GM19025 (cell line): ENCODE results near the gene GABRG3.

Source experiments
- ATAC-seq: cut with Tn5 transposase; IDR thresholded peaks from one replicate; pipeline ENCODE4 v1.9.1; 2021; ENCODE audit warnings: mild to moderate bottlenecking, low read depth, moderate library complexity; ENCODE audit not compliant: unreplicated experiment

GABRG3 gene

DNA sequence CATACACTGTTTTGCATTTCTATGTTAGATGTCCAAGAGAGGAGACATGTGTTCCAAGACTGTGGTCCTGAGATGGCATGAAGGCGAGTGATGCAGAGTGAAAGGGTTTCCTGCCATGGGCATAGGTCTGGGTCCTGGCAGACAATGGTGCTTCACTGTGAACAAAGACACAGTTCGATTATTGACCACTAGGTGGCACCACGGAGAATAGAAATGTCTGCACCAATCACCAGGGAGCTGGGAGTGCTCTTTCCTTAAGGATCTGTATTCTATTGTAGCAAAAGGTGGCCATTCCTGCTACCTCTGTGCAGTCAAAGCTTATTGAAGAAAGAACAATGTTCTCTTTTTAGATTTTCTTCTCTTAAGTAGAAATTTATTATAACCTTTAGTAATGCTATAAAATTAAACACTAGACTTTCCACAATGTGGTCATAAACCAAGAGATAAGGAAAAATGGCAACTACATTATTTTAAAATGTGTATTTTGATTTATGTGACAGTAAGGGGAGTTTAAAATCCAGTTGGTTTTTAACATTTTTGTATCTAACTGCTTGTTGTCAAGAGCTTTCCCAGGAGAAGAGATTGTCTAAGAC lies 88.7 kb downstream of the GABRG3 start:
- ATAC-seq: no peak

DNA sequence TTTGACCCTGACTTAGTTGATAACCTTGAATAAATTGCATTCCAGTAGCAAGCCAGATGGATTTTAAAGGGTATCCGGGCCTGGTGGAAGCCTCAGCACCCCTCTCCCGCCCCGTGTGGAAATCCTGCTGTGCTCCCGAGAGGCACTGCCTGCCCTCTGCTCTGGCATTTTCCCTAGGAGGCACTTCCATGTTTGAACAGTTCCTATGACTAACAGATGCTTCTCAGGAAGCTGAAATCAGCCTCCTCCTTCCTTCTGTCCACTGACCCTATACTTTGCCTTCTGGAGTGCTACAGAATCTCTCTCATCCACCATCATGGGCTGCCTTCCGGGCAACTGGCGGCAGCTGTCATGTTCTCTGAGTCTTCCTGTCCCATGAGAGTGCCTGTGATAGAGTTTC lies 90.8 kb downstream of the GABRG3 start:
- no peak for ATAC-seq

DNA sequence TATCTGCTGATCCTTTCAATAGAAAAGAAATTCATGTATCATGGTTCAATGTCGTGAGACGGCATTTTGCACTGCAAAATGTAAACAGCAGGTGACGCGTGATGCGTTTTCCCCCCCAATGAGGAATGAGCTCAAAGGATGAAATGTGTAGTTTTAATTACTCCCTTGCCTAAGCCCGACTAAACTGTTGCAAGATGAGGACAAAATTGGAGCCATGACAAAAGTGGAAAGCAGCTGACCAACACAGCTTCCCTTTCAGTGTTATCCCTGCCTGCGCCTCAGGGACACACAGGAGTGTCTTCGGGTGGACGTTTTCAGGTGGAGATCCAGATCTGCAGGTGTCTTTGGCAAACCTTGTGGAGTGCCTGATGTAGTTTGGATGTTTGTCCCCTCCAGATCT lies 92.0 kb downstream of the GABRG3 start:
- no peak for ATAC-seq

DNA sequence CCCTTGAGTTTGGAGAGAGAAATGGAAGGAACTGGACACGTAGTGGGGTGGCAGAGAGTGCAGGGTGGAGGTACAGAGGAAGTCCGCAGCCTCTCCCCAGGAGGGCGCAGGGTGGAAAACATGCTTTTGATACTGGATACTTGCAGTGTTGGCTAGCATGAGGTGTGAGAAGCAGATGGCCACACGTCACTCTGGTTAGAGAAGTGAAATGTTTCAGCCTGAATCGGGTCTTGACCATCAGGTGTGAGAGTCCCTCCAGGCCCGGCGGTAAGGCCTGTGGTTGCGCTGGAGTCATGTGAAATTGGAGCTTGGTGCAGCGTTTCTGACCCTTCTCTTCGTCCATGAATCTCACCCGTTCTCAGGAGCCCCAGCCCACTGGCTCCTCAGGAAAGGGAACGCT lies 93.1 kb downstream of the GABRG3 start:
- no peak for ATAC-seq

DNA sequence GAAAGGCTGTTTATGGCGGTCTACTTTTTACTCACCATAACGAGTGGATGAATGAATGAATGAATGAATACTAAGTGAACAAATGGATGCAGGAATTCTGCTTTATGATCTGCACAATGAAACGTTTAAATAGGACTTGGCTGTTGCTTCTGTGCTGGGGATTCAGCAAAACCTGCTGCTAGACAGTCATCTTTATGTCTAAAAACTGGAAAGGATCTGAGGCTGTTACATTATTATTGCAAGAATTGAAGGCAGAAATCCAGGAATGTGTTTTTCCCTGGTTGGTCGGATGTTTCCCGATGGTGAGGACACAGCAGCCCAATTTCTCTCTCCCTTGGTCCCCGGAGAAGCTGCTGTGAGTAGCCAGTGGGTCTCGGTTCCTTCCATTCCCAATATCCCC lies 94.2 kb downstream of the GABRG3 start:
- no peak for ATAC-seq

DNA sequence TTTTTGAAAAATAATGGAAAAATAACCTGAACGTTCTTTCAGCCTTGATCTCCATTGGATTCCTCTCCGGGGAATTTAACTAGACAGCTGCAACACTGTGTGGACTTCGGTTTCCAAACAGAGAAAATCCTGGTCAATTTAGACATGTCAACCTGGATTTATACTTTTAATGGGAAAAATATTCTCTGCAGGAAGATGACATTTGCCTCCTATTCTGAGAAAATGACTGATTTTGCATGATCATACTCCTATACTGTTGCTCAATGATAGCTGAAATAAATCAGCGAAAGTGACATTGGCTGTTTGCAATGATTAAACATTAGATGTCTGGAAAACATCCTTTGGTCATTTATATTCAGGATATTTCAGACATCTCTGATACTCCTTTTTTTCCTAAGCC lies 94.8 kb downstream of the GABRG3 start:
- ATAC-seq: no peak

DNA sequence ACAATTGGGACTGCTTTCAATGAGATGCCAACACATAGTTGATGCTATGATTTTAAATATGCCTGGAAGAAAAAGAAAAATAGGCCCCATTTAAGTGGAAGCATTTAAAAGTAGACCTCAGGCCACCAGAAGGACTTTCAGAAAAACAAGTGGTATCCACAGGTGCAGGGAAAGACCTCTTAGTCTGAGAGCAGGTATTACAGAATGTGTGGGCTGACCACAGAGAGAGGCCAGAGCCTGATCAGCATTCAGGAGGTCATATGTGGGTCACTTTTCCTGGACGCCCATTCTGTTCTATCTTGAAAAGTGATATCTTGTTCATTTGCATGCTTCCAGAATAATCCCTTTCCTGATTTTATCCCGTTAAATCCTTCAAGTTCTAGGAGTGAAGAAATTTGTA lies 95.5 kb downstream of the GABRG3 start:
- ATAC-seq: no peak

DNA sequence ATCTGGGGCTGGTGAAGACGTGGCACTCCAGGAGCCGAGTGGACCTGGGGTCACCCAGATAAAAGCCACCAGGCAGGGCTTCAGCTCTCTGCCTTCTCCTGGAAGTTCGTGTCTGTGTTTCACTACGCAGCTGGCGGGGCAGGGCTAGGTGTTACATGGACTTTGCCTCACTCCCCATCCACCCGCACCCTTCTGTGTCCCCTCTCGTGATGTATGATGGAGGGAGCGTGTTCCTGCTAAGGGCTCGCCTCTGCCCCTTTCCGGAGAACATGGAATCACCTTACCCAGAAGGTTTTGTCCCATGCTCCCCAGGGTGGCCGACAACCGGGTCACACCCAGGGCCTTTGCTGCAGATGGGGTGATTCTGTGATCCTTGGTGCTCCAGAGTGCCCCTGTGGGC lies 96.2 kb downstream of the GABRG3 start:
- ATAC-seq: no peak

DNA sequence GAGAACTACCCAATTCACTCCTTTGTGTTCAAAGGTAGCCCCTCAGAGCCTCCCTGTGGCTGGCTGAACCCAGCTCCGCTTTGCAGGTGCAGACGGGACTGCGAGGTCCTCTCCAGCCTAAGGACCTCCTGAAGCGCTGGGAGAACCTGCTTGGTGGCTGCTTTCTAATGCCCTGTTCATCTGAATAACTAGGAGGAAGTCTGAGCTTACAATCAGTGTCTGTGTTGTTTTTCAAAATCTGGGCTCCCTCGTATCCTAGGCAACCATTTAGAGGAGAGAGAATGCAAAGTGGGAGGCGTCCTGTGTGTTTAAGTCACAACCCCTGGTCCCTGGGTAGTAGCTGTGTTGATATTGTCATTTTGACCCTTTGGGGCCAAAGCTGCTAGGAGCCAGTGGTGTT lies 99.9 kb downstream of the GABRG3 start:
- no peak for ATAC-seq

DNA sequence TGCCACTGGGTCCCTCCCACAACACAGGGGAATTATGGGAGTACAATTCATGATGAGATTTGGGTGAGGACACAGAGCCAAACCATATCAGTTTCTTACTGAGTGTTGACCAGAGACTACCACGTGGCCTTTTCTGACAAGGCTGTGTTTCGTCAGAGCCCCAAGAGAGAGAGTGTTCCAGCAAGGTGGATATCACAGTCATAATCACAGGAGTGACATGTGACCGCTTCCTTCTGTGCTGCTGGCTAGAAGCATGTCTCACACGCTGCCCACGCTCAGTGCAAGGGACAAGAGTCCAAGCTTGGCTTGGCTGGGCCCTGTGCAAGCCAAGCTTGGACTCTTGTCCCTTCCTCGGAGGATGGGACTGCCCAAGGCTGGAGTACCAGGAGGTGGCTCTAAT lies 103.2 kb downstream of the GABRG3 start:
- no peak for ATAC-seq

DNA sequence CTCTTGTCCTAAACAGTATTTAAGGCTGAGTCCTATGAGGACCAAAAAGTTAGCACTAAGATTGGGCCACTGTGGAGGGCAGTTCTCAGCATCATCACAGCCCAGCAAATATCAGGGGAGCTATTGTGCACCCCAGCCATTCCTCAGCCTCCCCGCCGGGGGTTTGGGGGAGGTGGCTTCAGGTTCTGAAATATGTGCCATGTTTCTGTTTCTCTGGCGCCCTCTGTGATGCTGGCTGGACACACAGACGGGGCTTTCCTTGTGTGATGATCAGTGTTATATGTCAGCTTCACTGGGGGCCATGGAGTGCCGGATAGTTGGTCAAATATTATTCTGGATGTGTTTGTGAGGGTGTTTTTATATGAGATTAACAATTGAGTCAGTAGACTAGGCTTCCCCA lies 106.8 kb downstream of the GABRG3 start:
- no peak for ATAC-seq

DNA sequence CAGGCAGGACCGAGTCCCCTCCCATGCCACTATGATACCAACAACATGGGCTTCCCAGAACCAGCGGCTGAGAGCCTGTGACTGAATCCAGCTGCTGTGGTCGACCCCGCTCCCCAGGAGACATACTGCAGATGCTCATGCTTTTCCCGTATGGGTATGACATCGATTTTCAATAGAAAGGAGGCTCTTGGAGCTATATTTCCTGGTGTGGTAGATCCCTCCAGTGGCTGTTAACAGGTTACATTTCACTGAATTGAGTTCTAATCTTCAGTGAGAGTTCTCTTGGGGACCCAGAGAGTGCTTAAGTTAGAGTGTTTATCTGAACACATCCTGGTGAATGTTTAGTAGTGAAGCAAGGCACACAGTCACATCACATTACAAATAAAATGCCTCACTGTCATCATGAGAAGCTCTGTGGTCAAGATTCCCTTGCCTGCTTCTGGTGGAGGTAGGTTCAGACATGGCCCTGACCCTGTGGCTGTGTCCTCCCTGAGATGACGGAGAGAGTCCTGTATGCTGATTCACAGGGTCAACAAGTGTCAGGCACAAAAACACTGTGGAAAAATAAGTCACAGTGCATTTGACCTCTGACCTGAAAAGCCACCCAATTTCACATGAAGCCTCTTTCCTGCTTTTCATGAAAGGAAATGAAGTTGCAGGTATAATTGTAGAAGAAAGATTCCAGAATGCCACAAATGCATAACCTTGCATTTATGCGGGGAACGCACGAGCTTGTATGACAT lies 110.9 kb downstream of the GABRG3 start:
- ATAC-seq: no peak

DNA sequence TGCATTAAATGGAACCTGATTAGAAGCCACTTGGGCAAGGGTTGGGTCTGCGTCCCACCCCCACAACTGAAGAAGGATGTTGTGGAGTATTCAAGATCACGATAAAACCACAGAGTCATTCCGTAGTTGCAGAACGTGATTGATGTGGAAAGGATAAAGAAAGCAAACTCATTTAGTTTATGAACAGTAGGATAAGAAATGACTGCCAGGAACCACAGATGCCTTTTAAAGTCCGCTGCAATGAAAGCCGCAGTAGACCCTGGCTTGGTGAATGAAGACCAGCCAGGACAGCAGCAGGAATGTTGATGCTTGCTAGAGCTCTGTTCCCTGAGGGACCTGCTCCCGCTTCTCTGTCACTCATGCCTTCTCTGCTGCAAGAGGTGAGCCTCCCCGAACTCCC lies 111.5 kb downstream of the GABRG3 start:
- no peak for ATAC-seq

DNA sequence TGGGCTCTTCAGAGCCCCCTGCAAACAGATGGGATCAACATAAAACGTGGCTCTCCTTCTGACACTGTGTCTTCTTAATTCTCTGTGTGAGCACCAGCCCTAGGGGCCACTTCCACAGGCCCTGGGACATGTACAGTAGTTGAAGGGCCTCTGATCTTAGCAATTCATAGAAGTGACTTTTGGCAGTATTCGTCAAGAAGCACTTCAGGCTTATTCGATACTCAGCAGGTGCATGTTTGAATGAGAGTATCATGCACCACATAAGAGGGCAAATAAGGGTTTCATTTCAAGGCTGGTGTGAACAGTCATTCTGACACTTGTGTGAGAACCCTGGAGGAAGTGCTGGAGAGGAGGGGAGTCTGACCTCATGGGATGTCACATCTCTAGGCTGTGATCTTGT lies 113.9 kb downstream of the GABRG3 start:
- no peak for ATAC-seq

DNA sequence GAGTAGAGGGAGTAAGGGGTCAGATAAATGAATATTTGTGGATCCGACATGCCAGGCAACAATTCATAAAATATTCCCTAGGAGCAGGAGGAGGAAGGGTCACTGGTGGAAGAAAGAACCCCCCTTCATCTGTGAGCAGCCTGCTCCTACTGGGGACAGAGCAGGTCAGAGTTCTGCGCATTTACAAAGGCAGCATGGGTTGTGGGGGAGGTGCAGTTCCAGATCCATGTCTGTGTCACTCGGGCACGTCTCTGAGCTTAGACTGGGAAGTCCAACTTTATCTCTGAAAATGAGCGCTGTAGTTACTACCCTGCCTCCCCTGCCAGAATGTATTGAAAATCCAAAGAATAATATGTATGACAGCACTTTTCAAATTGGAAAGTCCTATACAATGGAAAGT lies 115.2 kb downstream of the GABRG3 start:
- ATAC-seq: no peak

DNA sequence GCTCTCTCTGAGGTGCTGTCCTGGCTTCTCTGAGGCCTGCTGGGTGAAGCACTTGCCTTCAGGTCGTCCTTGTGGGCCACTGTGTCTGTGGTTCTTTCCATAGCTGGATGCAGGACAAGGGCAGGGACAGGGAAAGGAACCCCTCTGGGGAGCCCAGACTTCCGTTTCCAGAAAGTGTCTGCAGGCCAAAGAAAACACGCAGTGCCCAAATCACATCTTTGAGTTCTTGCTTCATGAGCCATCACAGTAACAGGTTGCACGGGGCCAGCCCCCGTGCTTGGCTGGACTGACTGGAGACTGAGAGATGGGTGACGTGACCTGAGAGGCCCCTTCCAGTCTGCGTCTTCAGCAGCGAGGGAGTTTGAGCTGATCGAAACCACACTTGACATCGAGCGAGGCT lies 115.8 kb downstream of the GABRG3 start:
- no peak for ATAC-seq

DNA sequence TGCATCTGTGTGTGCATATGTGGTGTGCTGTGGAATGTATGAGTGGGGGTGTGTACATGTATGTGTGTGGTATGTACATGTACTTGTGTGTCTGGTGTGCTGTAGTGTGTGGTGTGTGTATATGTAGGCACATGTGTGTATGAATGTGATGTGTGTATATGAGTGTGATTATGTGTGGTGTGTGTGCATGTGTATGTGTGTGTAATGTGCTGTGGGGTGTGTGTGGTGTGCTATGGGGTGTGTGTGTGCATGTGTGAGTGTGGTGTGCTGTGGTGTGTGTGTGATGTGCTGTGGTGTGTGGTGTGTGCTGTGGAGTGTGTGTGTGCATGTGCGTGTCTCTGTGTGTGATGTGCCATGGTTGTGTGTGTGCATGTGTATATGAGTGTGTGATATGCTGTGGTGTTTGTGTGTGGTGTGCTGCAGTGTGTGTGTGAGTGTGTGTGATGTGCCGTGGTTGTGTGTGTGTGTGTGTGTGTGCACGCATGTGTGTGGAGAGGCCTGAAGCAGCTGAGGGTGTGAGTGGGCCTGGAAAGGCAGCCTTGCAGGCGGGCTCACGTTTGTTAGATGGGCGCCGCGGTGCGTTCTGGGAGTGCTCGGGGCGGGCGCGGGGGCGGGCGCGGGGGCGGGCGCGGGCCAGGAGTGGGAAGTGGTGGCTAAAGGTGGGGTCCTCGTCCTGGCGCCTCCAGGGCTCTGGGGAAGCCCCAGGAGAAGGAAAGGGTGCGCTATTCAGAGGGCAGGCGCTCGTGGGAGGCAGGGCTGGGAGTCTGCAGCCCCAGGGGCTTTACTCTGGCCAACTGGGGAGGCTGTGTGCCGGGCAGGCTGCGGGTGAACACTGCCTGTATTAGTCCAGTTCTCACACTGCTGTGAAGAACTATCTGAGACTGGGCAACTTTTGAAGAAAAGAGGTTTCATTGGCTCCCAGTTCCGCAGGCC lies 116.9 kb downstream of the GABRG3 start:
- ATAC-seq: no peak

DNA sequence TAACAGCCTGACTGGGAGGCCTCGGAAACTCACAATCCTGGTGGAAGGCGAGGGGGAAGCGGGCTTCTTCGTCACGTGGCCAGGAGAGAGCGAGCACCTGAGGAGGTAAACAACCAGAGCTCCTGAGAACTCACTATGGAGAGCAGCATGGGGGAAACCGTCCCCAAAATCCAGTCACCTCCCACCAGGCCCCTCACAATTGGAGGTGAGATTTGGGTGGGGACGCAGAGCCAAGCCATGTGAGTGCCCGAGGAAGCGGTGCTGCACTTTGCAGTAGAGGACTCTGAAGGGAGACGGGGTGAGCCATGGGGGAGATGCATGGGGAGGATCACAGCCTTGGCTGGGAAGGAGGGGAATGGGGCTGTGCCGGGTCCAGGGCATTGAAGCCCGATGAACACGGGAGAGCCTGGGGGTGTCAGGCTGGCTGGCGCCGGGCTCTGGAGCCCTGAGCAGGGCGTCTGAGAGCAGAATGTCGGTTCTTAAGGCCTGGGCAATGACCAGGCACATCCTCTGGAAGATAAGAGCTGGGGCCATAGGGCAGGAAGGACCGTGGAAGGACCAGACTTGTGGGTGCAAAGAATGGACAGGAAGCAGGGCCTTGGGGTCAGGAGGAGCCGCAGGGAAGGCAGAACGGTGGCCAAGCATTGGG lies 117.7 kb downstream of the GABRG3 start:
- no peak for ATAC-seq

DNA sequence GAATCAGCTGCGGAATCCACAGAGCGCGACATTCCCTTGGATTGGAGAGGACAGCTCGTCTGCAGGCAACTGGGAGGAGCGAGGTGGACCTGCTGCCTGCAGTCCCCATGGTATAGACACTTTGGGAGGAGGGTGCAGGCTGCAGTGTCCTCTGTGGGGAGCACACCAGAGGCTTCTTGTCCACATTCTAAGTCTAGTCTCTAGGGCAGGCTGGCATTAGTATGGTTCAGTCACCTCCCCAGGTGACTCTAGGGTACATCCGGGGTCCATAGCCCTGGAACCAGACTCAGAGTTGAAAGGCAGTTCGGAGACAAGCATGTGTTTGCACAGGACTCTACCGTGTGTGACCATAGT lies 118.2 kb downstream of the GABRG3 start:
- ATAC-seq: no peak

DNA sequence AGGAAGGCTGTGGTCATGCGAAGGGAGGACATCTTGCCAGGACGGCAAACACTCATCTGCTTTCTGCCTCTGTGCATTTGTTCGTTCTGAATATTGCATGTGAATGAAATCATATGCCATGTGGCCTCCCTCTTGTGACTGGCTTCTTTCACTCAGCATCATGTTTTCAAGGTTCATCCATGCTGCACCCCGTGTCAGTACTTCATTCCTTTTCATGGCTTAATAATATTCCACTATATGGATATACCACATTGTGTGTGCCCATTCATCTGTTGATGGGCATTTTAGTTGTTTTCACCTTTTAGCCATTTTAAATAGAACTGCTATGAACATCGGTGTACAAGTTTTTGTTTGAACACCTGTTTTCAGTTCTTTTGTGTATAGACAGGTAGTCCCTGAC lies 118.7 kb downstream of the GABRG3 start:
- no peak for ATAC-seq

DNA sequence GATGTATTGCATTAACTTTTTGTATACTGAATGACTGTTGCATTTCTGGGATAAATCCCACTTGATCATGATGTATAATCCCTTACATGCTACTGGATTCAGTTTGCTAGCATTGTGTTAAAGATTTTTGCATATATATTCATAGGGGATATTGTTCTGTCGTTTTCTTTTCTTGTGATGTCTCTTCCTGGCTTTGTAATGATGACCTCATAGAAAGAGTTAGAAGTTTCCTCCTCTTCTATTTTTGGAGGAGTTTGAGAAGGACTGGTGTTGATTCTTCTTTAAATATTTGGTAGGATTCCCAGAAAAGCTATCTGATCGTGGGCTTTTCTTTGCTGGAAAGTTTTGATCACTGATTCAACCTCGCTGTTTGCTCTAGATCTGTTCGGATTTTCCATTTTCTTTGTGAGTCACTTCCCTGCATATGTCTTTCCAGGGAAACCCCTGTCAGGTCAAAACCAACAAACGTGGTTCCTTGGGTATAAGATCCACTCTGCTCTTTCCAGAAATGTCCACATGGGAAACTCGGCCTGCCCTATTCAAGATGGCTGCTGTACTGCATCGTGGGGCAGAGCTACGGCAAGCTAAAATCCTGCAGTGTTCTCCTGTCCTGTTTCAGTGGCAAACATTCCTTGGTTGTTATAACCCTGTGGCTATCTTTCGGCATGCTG lies 120.4 kb downstream of the GABRG3 start:
- no peak for ATAC-seq
